Gastroesophageal sphincter (tissue), 4 donors: Measurements from ENCODE around the gene S1PR2. TPM values are rescaled to one million over a fixed set of nuclear protein-coding genes. Genes with fewer than 3 reads are reported as not detected.

Experiments used
- ATAC-seq: fragments of 150-250 bp; one replicate; pipeline ENCODE4 v1.9.1; 2016; ENCODE audit warnings: mild to moderate bottlenecking, moderate library complexity
- H3K27ac ChIP-seq, 4 donors: fragments of 200-600 bp; sonication (generic) in 3 of 4; 1 replicate in 3 of 4; 2 replicates in 1 of 4; pipeline ENCODE4 v1.5.1; 2016 to 2019
- H3K27me3 ChIP-seq: fragments of 200-600 bp; sonication (generic); one replicate; pipeline ENCODE4 v1.5.1; 2019
- H3K36me3 ChIP-seq, 2 donors: fragments of 200-600 bp; sonication (generic); one replicate each; pipeline ENCODE4 v1.5.1; 2019; ENCODE audit warnings: control low read depth in 1 of 2
- H3K4me1 ChIP-seq, 3 donors: fragments of 200-600 bp; sonication (generic); 1 replicate in 2 of 3; 2 replicates in 1 of 3; pipeline ENCODE4 v1.5.1; 2016 to 2019; ENCODE audit warnings: control low read depth in 2 of 3
- H3K4me3 ChIP-seq, 2 donors: fragments of 200-600 bp; sonication (generic); one replicate each; pipeline ENCODE4 v1.5.1; 2019; ENCODE audit warnings: mild to moderate bottlenecking in 1 of 2, moderate library complexity in 1 of 2
- H3K9me3 ChIP-seq, 3 donors: fragments of 200-600 bp; sonication (generic); one replicate each; pipeline ENCODE4 v1.5.1; 2017 to 2019; ENCODE audit warnings: control low read depth in 2 of 3
- EP300 ChIP-seq: sonication (generic); formaldehyde crosslinking; IDR thresholded peaks from one replicate; pipeline ENCODE4 v1.6.1; 2017; ENCODE audit warnings: antibody characterized with exemption, mild to moderate bottlenecking
- POLR2A ChIP-seq, 2 donors: fragments of 450-650 bp; IDR thresholded peaks; one replicate each; pipeline ENCODE4 v1.6.1; 2017; ENCODE audit warnings: antibody characterized with exemption in 2 of 2, mild to moderate bottlenecking in 2 of 2, moderate library complexity in 1 of 2
- POLR2AphosphoS5 ChIP-seq: sonication (generic); formaldehyde crosslinking; IDR thresholded peaks from one replicate; pipeline ENCODE4 v1.6.1; 2017; ENCODE audit warnings: antibody characterized with exemption
- WGBS, 2 donors: methylation state at CpG; one replicate each; pipeline ENCODE4 v1.1.5; 2018; ENCODE audit warnings: low coverage in 1 of 2; 5-methylcytosine and 5-hydroxymethylcytosine counted together
- total RNA-seq, 4 donors: library from RNA; depleted of rRNA; stranded (reverse); fragments of >200 nt; gene quantifications; one replicate each; pipeline ENCODE4 v1.1.0, GENCODE V29; 2016
- TF ChIP-seq, protein P1 (sequence below), 4 experiments: fragments of 200-600 bp in 2 of 4; fragments of 450-650 bp in 2 of 4; sonication (generic) in 1 of 4; IDR thresholded peaks; one replicate each; pipeline ENCODE4 v1.5.1; 2017 to 2019; ENCODE audit warnings: antibody characterized with exemption in 4 of 4, mild to moderate bottlenecking in 2 of 4, moderate library complexity in 2 of 4

The S1PR2 gene
- total RNA-seq, 4 donors from 2014 or later, result 7.5 to 24.5 (median 16.7) TPM

DNA sequence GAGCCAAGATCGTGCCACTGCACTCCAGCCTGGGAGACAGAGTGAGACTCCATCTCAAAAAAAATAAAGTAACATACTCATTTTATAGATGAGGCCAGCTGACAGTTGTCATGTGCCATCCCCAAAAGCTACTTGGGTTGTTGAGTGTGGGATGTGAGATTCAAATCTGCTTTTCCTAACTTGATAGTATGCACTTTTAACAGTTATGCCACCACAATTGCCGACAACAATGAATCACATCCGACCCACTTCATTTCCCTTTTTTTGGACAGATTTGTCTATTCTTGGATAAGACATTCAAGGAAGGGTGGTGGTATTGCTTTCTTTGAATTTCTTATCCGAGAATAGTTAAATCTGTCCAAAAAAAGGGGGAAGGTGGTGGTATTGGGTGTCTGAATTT lies 20.1 kb downstream of the S1PR2 start:
- WGBS, 2 donors, result 83 to 84% methylated on average over 3 to 4 of the region's 4 CpGs
- H3K27ac ChIP-seq, result no peak overlapping the region
- no peak for ATAC-seq

DNA sequence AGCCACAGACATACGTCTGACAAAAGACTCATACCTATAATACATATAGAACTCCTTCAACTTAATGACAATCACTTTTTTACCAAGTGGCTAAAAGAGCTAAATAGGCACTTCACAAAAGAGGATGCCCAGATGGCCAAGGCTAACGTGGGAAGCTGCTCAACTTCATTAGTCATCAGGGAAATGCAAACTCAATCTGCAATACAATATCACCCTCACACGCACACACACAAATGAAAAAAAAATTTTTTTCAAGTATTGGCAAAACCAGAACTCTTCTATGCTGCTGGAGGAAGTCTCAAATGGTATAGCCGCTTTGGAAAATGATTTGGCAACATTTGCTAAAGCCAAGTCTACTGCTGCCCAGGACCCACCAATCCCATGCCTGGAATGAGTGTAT lies 21.8 kb downstream of the S1PR2 start:
- Histone ChIP-seq H3K9me3 (peaks cover 0 to 5% (median 0%) of the 10 kb centered on the region in 3 donors), H3K36me3 (no peaks in the 10 kb centered on the region), H3K27ac (no peak overlapping the region), H3K27me3 (no peaks in the 10 kb centered on the region), H3K4me1 (no peaks in the 10 kb centered on the region), H3K4me3 (no peak overlapping the region)
- 70 to 71% methylated on average over 4 of the region's 4 CpGs for WGBS, 2 donors
- TF ChIP-seq POLR2AphosphoS5, result no peak
- TF ChIP-seq EP300, result no peak
- TF ChIP-seq POLR2A (IDR thresholded peaks at IDR 0.05), result no peak
- TF ChIP-seq, protein P1, sequence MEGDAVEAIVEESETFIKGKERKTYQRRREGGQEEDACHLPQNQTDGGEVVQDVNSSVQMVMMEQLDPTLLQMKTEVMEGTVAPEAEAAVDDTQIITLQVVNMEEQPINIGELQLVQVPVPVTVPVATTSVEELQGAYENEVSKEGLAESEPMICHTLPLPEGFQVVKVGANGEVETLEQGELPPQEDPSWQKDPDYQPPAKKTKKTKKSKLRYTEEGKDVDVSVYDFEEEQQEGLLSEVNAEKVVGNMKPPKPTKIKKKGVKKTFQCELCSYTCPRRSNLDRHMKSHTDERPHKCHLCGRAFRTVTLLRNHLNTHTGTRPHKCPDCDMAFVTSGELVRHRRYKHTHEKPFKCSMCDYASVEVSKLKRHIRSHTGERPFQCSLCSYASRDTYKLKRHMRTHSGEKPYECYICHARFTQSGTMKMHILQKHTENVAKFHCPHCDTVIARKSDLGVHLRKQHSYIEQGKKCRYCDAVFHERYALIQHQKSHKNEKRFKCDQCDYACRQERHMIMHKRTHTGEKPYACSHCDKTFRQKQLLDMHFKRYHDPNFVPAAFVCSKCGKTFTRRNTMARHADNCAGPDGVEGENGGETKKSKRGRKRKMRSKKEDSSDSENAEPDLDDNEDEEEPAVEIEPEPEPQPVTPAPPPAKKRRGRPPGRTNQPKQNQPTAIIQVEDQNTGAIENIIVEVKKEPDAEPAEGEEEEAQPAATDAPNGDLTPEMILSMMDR (IDR thresholded peaks at IDR 0.05), result no peak
- ATAC-seq, result no peak

More for the DNA sequence above, 20.1 kb downstream of the S1PR2 start:
- Histone ChIP-seq H3K27me3 (no peaks in the 10 kb centered on the region), H3K9me3 (peaks cover 0 to 5% (median 0%) of the 10 kb centered on the region in 3 donors), H3K4me1 (no peaks in the 10 kb centered on the region), H3K4me3 (no peak overlapping the region), H3K36me3 (no peaks in the 10 kb centered on the region)
- no peak for TF ChIP-seq POLR2AphosphoS5
- no peak for TF ChIP-seq EP300
- no peak for TF ChIP-seq POLR2A (IDR thresholded peaks at IDR 0.05)
- TF ChIP-seq, protein P1 (IDR thresholded peaks at IDR 0.05), result no peak

DNA sequence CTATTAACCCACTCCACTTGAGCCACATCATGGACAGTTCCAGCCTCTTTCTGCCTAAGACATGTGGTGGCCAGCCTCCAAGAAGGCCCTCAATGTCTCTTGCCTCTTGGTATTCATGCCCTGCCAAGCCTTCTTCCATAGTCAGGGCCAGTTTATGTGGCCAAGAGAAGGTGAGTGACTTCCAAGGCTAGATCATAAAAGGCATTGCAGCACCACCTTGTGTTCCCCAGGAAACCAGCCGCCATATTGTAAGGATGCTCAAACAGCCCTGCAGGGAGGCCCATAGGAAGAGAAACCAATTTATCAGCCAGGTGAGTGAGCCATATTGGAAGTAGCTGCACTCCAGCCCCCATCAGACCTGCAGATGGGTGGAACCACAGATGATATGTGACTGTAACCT lies 24.1 kb downstream of the S1PR2 start:
- no peak overlapping the region for H3K27ac ChIP-seq
- H3K4me1 ChIP-seq, result no peaks in the 10 kb centered on the region
- no peaks in the 10 kb centered on the region for H3K27me3 ChIP-seq
- TF ChIP-seq EP300 (no peak), POLR2AphosphoS5 (no peak), POLR2A (IDR thresholded peaks at IDR 0.05) (no peak)
- TF ChIP-seq, protein P1 (IDR thresholded peaks at IDR 0.05), result no peak
- H3K9me3 ChIP-seq, result peaks cover 0 to 5% (median 0%) of the 10 kb centered on the region in 3 donors
- no peak for ATAC-seq
- H3K4me3 ChIP-seq, result no peak overlapping the region
- no peaks in the 10 kb centered on the region for H3K36me3 ChIP-seq
- 100% methylated on average over 1 of the region's 1 CpG; no CpG with 5 or more reads in 1 of the 2 donors for WGBS, 2 donors

DNA sequence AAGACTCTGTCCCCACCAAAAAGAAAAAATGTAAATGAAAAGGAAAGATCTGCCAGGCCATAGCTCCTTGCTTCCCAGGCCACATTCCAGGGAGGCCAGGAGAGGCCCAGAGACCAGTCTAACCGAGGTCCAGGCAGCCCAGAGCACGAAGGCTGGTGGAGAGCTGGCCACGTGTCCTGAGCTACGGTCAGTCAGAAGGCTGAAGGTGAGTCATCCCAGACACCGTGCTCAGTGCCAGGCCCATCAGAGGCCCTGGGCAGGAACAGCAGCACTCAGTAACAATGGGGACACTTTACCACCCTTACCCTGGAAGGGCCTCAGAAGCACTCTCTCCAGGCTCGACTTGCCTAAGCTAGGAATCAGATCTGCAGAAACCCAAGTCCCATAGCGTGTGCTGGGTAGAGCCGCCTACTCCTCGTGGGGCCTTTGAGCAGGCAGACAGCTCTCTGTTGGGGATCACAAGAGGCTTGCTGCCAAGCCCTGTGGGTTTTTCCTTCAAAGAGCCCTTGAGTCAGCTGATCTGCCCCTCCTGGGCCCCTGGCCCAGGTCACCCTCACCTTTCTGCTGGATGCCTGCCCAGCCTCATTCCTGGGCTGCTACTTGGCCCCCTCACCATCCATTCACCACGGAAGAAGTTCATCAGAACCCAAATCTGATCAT lies 24.8 kb downstream of the S1PR2 start:
- 64 to 78% methylated on average over 6 to 10 of the region's 10 CpGs for WGBS, 2 donors
- Histone ChIP-seq H3K27me3 (no peaks in the 10 kb centered on the region), H3K27ac (no peak overlapping the region), H3K4me1 (no peaks in the 10 kb centered on the region), H3K4me3 (no peak overlapping the region), H3K36me3 (no peaks in the 10 kb centered on the region), H3K9me3 (peaks cover 0 to 5% (median 0%) of the 10 kb centered on the region in 3 donors)
- ATAC-seq, result no peak
- no peak for TF ChIP-seq POLR2AphosphoS5
- no peak for TF ChIP-seq POLR2A (IDR thresholded peaks at IDR 0.05)
- TF ChIP-seq, protein P1 (IDR thresholded peaks at IDR 0.05), result no peak
- no peak for TF ChIP-seq EP300

DNA sequence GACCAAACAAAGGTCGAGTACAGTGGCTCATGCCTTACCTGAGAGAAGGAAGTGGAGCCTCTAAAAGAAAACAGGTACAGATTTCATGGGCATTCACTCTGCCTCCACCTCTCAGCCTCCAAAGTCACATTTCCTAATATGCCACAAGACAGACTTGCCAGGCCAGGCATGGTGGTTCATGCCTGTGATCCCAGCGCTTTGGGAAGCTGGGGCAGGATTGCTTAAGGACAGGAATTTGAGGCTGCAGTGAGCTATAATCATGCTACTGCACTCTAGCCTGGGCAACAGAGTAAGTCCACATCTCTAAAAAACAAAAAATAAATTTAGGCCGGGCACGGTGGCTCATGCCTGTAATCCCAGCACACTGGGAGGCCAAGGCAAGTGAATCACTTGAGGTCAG lies 25.5 kb downstream of the S1PR2 start:
- H3K27ac ChIP-seq, result no peak overlapping the region
- H3K4me1 ChIP-seq, result no peaks in the 10 kb centered on the region
- TF ChIP-seq POLR2A (IDR thresholded peaks at IDR 0.05), result no peak
- TF ChIP-seq, protein P1 (IDR thresholded peaks at IDR 0.05), result no peak
- TF ChIP-seq EP300, result no peak
- no peak for TF ChIP-seq POLR2AphosphoS5
- peaks cover 0 to 5% (median 0%) of the 10 kb centered on the region in 3 donors for H3K9me3 ChIP-seq
- no peak overlapping the region for H3K4me3 ChIP-seq
- 91% methylated on average over 4 of the region's 4 CpGs; no CpG with 5 or more reads in 1 of the 2 donors for WGBS, 2 donors
- ATAC-seq, result no peak
- no peaks in the 10 kb centered on the region for H3K36me3 ChIP-seq
- no peaks in the 10 kb centered on the region for H3K27me3 ChIP-seq
